Measurements from ENCODE around the gene IL6. TPM values are rescaled to one million over a fixed set of nuclear protein-coding genes. Genes with fewer than 3 reads are reported as not detected.
"Not testable (repeated sequence)": the region's sequence is repeated elsewhere in the genome, so short reads cannot be mapped to it uniquely, and the experiment has no call there.

Gene IL6
- total and polyA plus RNA-seq, 9 of the 15 experiments (the other 6 are each of a cell fraction or from before 2014, with no cell fraction given): 0.76 to 2.9 (median 1.5) TPM

GRCh38 chr7:22703107-22703855, 23.7 kb upstream of the IL6 start (continued):
- peak; percentile 57 for TF ChIP-seq KDM5B (IDR thresholded peaks at IDR 0.05; ENCODE audit: insufficient replicate concordance, low read depth, low read length)
- not testable (repeated sequence) for TF ChIP-seq MYC (IDR thresholded peaks at IDR 0.05; ENCODE audit: low read depth, low read length)
- TF ChIP-seq MYC (CRISPR knock-in tag; IDR thresholded peaks at IDR 0.05; ENCODE audit: borderline replicate concordance, low read depth): peak; percentile 77; the same call in 1 of the 2 replicates
- peak in 1 of 2 experiments; percentile 22; a peak in 1 of 4 replicates for TF ChIP-seq ZNF639 (CRISPR knock-in tag; conservative IDR thresholded peaks at IDR 0.05 in 1 of 2, IDR thresholded peaks at IDR 0.05 in 1 of 2)
- TF ChIP-seq ZNF311 (CRISPR knock-in tag; IDR thresholded peaks at IDR 0.05): peak; percentile 65; the same call in 1 of the 2 replicates
- 0 out of 2 replicates have a peak, but pooled peaks have one; percentile 41 for TF ChIP-seq BACH1 (tag; IDR thresholded peaks at IDR 0.05)
- peak; percentile 37; the same call in 1 of the 2 replicates for TF ChIP-seq POLR2G (IDR thresholded peaks at IDR 0.05; ENCODE audit: low read depth, low read length)
- peak; percentile 86 for TF ChIP-seq POLR2H (tag; IDR thresholded peaks at IDR 0.05; ENCODE audit: low read depth)
- TF ChIP-seq ARID3B (CRISPR knock-in tag; IDR thresholded peaks at IDR 0.05; ENCODE audit: borderline replicate concordance): peak; percentile 66; the same call in 1 of the 2 replicates
- TF ChIP-seq ZNF583 (CRISPR knock-in tag; IDR thresholded peaks at IDR 0.05): peak; percentile 83; the same call in 1 of the 2 replicates
- peak; percentile 45; the same call in 1 of the 2 replicates for TF ChIP-seq ELF2 (CRISPR knock-in tag; IDR thresholded peaks at IDR 0.05)
- peak; percentile 19; the same call in 1 of the 2 replicates for TF ChIP-seq ILK (tag; IDR thresholded peaks at IDR 0.05; ENCODE audit: borderline replicate concordance, low read depth)
- 0 out of 4 replicates have a peak, but pooled peaks of 1 of the 2 experiments have one; percentile 60 for TF ChIP-seq MAZ (CRISPR knock-in tag; conservative IDR thresholded peaks at IDR 0.05 in 1 of 2, IDR thresholded peaks at IDR 0.05 in 1 of 2)
- TF ChIP-seq ZFP1 (CRISPR knock-in tag; IDR thresholded peaks at IDR 0.05): peak; percentile 55; the same call in 1 of the 2 replicates
- peak; percentile 33; the same call in 1 of the 2 replicates for TF ChIP-seq ETV1 (tag; conservative IDR thresholded peaks at IDR 0.05; ENCODE audit: low read depth)
- 0 out of 2 replicates have a peak, but pooled peaks have one; percentile 31 for TF ChIP-seq ZNF589 (CRISPR knock-in tag; IDR thresholded peaks at IDR 0.05; ENCODE audit: low read depth)
- peak; percentile 52; the same call in 1 of the 2 replicates for TF ChIP-seq ZNF766 (CRISPR knock-in tag; conservative IDR thresholded peaks at IDR 0.05)
- peak; percentile 50; the same call in 1 of the 2 replicates for TF ChIP-seq CLOCK (CRISPR knock-in tag; IDR thresholded peaks at IDR 0.05; ENCODE audit: borderline replicate concordance)
- TF ChIP-seq ZNF668 (CRISPR knock-in tag; IDR thresholded peaks at IDR 0.05): peak; percentile 83; the same call in 1 of the 2 replicates
- TF ChIP-seq NRF1 (conservative IDR thresholded peaks at IDR 0.05 in 1 of 2, IDR thresholded peaks at IDR 0.05 in 1 of 2): peak in 1 of 2 experiments; percentile 25; a peak in 1 of 4 replicates
